ENCODE data around the gene MGAT5B. TPM values are rescaled to one million over a fixed set of nuclear protein-coding genes. Genes with fewer than 3 reads are reported as not detected.

Gene MGAT5B, protein sequence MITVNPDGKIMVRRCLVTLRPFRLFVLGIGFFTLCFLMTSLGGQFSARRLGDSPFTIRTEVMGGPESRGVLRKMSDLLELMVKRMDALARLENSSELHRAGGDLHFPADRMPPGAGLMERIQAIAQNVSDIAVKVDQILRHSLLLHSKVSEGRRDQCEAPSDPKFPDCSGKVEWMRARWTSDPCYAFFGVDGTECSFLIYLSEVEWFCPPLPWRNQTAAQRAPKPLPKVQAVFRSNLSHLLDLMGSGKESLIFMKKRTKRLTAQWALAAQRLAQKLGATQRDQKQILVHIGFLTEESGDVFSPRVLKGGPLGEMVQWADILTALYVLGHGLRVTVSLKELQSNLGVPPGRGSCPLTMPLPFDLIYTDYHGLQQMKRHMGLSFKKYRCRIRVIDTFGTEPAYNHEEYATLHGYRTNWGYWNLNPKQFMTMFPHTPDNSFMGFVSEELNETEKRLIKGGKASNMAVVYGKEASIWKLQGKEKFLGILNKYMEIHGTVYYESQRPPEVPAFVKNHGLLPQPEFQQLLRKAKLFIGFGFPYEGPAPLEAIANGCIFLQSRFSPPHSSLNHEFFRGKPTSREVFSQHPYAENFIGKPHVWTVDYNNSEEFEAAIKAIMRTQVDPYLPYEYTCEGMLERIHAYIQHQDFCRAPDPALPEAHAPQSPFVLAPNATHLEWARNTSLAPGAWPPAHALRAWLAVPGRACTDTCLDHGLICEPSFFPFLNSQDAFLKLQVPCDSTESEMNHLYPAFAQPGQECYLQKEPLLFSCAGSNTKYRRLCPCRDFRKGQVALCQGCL
- under 0.01 TPM in 1 of 2 replicates, not detected in the other for total RNA-seq

DNA sequence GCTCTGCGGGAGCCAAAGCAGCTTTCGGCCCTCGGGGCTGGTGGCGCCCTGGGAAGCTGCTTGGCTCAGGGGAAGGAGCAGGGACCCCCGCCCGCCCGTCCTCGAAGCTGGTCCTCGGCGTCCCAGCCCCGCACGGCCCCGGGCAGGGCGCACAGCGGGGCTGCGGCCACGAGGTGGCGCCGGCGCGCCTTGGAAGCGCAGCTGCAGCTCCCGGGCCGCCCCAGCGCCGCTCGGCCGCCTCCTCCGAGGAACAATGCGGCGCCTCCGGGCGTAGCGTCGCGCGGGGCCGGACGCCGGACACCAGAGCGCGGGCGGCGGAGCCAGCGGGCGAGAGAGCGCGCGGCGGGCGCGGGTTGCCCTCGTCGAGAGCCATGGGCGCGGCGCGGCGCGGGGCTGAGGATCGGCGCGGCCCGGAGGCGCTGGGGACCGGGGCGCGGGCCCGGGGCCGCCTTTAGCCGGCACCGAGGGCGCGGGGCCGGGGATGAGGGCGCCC lies at the start of gene MGAT5B:
Gene MGAT5B (plus strand): TSS at position 229 of the 493 bp plus-strand sequence. CDS start 626 bp downstream, outside the sequence.

Other genes with a start within 250 kb of the MGAT5B start
- gene ST6GALNAC1, start 224.6 kb upstream of the MGAT5B start, total RNA-seq, result not detected in 2 replicates
- 191 and 221 TPM in 2 replicates for gene MXRA7, start 157.4 kb upstream of the MGAT5B start, total RNA-seq
- gene JMJD6, start 141.8 kb upstream of the MGAT5B start, total RNA-seq, result 21.4 and 27.4 TPM in 2 replicates
- 27.8 and 30.3 TPM in 2 replicates for gene METTL23, start 141.6 kb upstream of the MGAT5B start, total RNA-seq
- gene SRSF2, start 131.1 kb upstream of the MGAT5B start, total RNA-seq, result 163 and 192 TPM in 2 replicates
- gene MFSD11, start 130.3 kb upstream of the MGAT5B start, total RNA-seq, result 20.7 and 25.7 TPM in 2 replicates

Data from myometrial cell (primary cell).